ENCODE results near the gene LRP1.

LRP1 gene

GRCh38 chr12:57195611-57196371 lies 67.5 kb downstream of the LRP1 start:
- TF ChIP-seq CTCF (IDR thresholded peaks at IDR 0.05) = no peak

- no peak for TF ChIP-seq CTCF (IDR thresholded peaks at IDR 0.05)
Measured at GRCh38 chr12:57196439-57196838, 68.2 kb downstream of the LRP1 start.

- no peak for TF ChIP-seq CTCF (IDR thresholded peaks at IDR 0.05)
Measured at GRCh38 chr12:57196956-57197355, 68.7 kb downstream of the LRP1 start.

GRCh38 chr12:57198329-57198728 lies 70.0 kb downstream of the LRP1 start:
- no peak for TF ChIP-seq CTCF (IDR thresholded peaks at IDR 0.05)

- TF ChIP-seq CTCF (IDR thresholded peaks at IDR 0.05) = no peak
Measured at GRCh38 chr12:57199191-57199590, 70.9 kb downstream of the LRP1 start.

- TF ChIP-seq CTCF (IDR thresholded peaks at IDR 0.05) = no peak
Measured at GRCh38 chr12:57200497-57200896, 72.2 kb downstream of the LRP1 start.

- TF ChIP-seq CTCF (IDR thresholded peaks at IDR 0.05) = no peak
Measured at GRCh38 chr12:57201219-57201618, 72.9 kb downstream of the LRP1 start.

GRCh38 chr12:57201631-57202030 lies 73.3 kb downstream of the LRP1 start:
- TF ChIP-seq CTCF (IDR thresholded peaks at IDR 0.05) = no peak

All from LNCAP (cell line).